ENCODE data around the gene ADAM11.

The ADAM11 gene

DNA sequence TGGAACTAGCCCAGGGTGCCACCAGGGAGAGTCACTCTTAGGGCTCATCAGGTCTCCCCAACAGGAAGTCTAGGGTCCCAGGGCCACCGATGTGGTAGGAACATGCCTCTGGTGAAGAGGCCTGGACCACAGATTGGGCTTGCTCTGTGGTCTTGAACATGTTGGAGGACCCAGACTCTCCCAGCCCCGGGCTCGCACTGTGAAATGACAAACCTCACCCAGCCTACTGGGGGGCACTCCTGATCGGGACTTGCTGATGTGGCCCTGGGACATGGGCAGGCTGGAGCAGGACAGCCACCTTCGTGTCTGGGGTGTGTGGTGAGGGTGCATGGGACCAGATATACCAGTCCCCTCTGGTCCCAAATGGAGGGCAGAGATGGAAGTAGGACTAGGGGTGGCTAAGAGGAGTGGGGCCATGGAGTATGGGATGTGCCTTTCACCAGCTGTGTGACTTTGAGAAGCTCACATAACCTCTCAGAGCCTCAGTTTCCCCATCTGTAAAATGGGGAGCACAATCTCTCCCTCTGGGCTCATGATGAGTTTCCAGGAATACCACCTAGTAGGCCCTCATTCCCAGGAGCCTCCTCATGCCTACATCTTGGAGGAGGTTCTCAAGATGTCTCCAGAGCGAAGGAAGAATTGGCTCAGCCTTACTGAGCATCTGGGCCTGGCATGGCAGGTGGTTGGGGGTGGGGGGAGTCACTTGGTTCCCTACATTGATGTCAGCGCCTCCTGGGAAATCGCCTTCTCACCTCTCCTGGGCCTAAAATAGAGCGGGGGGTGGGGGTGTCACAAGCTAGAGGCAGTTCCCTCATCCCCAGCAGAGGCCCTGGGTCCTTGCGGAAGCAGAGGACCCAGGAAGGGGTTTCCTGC is 1.5 kb upstream of the ADAM11 start:
- DNase-seq, result no peak

DNA sequence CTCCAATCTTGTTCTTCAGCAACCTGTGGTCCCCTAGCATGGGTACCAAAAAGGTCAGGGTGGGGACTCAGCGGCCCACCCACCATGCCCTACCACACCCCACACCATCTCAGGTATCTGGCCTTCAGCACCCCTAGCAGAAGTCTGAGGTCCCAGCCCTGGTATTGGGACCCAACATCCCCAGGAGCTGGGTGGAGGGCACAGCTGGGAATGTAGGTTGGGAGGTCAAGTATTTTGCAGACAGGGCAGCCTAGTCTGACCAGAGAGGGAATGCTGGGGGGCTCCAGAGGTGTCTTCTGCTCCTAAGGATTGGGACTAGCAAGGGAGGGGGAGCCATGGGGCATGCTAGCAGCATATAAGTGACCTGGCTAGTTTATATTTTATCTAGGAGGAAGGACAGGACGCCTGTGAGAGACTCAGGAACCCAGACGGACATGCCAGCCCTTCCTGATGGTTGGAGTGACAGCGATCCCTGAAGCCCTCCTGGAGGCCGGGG is 822 bp upstream of the ADAM11 start:
- DNase-seq, result peak; percentile 34

DNA sequence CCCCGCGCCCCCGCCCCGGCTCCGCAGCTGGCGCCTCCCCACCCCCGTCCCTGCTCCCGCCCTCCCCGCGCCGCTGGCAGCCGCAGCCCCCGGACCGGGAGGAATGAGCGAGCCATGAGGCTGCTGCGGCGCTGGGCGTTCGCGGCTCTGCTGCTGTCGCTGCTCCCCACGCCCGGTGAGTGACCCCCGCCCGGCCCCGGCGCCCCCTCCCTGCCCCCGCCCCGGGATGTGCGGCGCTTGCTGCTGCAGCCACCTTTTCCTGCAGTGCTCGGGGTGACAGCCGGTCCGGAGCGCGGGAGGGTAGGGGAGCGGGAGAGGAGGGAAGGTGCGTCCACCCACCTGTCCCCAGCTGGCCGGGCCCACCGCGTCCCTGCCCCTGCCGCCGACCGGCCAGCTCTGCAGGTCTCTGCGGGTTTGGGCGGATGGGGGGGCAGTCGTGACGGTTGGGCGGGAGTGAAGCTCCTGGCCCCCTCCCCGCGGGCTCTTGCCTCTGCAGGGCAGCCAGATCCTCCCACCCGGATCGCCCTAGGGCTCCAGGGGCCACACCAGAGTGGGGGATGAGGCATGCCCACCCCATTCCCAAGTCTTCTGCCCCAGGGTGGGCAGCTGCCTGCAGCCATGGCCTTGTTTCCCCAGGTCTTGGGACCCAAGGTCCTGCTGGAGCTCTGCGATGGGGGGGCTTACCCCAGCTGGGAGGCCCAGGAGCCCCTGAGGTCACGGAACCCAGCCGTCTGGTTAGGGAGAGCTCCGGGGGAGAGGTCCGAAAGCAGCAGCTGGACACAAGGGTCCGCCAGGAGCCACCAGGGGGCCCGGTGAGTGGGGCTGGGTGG is 513 bp downstream of the ADAM11 start:
- DNase-seq, result peak; percentile 53

DNA sequence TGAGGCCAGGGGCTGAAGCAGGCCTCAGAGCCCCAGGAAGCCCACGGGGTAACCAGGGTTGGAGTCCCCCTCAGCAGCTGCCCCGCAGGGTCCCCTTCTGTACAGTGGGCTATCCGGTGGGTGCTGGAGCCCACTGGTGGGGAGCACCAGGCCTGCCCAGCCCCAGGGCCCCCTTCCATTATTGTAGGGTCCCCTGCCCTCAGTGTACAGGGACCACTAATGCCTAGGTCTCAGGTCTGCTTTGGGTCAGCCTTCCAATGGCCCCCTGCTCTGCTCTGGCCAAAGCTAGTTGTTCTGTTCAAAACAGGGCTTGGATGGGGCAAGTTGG is 1.1 kb downstream of the ADAM11 start:
- DNase-seq, result no peak

DNA sequence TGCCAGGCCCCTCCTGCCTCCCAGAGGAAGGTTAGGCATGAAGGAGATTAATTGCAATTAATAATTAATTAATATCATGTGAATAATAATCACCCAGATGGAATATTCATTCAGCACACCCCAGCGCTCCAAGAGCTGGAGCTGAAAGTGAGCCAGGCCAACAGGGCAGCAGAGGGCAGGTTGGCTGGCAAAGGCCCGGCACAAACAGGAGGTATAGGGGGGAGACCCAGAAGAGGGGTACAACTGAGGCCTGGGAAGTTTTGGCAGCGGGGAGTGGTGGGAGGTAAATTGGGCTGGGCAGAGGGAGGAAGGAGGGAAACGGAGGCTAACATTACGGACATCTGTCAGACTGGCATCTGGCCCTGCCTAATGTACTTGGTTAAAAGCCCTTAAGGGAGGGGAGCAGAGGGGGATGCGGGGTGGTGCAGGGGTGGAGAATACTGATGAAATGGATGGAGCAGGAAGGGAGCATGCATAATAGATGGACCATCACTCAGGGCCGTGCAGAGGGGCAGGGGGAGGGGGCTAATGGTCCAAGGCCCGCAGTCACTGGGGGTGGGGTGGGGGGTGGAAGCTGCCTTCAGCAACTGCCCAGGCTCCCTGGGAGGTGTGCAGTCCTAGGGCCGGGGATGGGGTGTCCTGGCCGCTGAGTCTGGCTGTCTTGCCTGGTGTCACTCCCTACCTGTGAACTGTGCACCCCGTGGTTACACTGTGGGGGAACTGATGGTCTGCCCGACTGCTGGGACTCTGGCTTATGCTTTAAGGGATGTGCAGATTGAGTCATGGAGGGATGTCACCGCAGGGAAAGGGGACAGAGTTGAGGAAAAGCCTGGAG is 1.9 kb downstream of the ADAM11 start:
- DNase-seq, result peak; percentile 57

DNA sequence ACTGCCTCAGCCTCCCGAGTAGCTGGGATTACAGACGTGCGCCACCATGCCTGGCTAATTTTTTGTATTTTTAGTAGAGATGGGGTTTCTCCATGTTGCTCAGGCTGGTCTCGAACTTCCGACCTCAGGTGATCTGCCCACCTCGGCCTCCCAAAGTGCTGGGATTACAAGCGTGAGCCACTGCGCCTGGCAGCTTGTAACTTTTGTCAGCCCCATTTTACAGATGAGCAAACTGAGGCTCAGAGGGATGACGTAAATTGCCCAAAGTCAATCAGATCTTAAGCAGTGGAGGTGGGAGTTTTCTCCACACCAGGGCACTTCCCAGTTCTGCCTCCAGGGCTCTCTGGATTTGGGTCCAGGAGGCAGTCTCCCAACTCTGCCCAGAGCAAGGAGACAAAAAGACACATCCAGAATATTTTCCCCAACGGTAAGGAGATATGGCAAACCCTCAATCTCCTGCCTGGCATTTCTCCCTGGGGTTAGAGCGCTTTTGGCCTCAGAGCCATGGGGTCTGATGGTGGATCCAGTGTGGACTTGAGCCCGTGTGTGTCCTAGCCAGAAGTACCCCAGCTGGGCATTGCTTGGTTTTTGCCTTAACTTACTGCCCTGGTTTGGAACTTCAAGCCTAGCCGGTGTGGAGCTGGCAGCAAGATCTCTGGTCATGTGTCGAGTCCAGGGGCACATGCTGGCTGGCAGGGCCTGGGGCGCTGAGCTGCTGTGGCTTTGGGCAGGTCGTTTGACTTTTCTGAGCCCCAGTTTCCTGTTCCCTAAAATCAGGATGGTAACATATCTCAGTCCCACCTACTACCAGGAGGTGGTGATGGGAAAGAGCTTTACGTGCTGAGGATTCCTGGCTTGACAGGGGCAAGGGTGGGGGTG is 3.4 kb downstream of the ADAM11 start:
- DNase-seq, result no peak

DNA sequence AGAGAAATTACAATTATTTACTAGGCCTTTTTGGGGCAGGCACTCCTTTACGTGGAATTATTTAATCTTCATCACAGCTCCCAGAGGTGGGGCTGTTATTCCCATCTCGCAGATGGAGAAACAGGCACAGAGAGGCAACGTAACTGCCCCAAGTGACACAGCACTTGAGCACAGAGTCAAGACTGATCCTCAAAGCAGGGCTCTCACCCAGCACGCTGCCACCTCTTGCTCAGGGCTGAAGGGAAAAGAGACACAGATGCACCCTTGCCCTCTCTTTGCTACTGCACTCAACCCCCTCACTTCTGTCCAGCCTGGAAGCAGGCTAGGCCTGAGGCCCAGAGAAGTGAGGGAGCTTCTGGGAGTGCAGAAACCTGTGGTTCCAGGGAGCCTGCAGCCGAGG is 4.4 kb downstream of the ADAM11 start:
- no peak for DNase-seq

DNA sequence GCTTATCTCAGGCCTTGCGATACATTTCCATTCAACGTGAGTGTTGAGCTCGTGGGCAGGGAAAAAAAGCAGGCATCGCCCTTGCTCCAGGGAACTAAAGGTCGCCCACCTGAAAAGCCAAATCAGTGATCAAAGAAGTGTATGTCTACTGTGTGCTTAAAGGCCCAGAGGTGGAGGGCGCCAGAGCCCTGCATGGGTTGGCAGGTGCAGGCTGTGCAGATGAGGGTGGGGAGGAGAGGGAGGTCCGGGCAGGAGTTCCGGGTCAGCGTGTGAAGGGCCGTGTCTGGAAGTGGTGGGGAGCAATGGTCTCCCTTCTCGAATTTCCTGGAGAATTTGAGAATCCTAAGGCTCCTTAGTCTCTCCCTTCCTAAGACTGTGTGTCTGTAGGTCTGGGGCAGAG is 7.2 kb downstream of the ADAM11 start:
- DNase-seq, result no peak

DNA sequence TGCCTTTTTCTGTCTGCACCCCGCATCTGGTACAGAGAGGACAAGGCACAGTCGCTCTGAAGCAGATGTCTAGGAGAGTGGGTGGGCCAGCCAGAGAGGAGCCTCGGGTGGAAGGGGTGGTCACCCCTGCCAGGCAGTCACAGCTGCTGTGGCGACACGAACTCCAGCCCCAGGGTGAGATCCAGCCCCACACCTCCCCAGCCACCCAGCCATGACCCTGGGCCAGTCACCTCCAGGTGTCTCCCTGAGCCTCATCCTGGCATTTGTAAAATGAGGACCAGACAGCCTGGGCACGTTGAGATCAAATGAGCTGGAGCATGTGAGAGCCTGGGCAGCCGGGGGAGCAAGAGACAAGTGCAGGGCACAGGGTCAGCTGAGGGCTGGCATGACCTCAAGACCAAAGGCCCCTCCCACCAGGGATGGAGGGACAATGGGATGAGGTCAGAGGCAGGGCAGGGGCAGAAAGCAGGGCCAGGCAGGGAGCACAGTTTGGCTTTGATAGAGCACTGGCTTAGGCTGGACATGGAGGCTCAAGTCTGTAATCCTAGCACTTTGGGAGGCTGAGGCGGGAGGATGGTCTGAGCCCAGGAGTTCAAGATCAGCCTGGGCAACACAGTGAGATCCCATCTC is 7.7 kb downstream of the ADAM11 start:
- DNase-seq, result no peak

DNA sequence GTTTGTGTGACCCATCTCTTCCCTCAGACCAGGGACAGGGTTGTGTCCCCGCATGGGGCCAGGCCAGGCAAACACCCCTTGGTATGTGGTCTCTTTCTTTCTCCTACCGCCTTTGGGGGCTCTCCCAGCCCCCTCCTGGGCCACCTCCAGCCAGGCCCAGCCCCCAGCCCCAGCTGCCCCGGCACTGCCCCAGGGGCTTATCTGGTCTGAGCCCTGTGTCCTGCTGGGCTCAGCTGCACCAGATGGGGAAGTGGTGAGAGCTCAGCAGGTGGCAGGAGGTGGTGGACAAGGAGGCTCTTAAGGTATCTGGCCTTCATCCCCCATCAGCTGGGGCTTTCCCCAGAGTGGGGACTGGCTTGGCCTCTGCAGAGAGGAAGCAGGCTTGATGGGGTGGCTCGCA is 8.7 kb downstream of the ADAM11 start:
- DNase-seq, result no peak

DNA sequence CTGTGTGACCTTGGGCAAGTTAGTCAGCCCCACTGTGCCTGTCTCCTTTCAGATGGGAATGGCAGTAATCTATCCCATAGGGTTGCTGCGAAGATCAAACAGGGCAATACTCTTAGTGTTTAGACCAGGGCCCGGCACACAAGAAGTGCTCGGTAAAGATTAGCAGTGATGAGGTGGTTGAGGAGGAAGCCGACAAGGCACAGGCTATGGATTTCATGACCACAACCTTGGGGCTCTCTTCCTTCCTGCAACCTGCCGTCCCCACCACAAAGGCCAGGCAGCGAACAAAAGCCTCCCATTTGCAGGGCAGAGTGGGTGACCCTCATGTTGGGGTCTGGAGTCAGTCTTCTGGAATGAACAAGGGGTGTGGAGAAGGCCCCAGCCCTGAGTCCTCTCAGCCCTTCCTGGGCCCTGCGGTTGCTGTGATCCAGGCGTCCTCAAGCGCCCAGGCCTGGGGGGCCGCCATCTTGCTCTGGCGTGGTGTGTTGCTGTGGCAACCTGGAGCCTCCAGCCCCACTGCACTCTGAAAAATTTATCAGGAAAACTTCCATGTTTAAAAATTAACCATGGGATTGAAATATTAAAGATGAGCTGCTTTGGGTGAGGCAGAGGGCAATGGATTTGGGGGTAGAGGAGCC is 9.8 kb downstream of the ADAM11 start:
- DNase-seq, result no peak

DNA sequence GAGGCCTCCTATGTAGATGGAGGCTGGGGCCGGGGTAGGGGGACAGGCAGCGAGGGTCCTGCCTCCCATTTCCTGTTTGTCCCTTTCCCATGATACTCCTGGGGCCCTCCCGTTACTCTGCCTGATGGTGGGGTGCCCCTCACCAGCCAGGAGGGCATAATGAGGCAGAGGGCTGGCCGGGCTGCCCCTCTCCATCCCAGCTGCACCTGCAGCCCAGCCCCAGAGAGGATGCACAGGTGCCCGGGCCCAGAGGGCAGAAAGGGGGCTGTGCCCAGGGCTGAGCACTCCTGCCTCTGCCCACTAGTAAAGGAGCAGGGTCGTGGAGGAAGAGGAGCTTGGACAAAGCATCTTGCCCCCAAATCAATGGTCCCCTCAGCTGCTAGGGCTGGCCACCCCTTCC is 10.4 kb downstream of the ADAM11 start:
- DNase-seq, result no peak

DNA sequence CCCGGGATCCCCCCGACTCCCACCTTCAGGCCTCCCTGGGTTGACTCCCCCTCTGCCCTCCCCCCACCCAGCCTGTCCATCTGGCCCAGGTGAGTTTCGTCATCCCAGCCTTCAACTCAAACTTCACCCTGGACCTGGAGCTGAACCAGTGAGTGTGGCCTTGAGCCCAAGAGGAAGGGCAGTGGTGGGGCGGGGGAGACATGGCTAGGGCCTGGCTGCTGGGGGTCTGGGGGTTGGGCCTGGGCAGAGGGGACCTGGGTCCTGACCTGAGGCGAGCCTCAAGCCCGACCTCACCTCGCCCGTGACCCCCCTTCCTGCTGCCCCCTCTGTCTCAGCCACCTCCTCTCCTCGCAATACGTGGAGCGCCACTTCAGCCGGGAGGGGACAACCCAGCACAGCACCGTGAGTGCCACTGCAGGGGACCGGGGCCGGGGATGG is 10.9 kb downstream of the ADAM11 start:
- DNase-seq, result no peak

DNA sequence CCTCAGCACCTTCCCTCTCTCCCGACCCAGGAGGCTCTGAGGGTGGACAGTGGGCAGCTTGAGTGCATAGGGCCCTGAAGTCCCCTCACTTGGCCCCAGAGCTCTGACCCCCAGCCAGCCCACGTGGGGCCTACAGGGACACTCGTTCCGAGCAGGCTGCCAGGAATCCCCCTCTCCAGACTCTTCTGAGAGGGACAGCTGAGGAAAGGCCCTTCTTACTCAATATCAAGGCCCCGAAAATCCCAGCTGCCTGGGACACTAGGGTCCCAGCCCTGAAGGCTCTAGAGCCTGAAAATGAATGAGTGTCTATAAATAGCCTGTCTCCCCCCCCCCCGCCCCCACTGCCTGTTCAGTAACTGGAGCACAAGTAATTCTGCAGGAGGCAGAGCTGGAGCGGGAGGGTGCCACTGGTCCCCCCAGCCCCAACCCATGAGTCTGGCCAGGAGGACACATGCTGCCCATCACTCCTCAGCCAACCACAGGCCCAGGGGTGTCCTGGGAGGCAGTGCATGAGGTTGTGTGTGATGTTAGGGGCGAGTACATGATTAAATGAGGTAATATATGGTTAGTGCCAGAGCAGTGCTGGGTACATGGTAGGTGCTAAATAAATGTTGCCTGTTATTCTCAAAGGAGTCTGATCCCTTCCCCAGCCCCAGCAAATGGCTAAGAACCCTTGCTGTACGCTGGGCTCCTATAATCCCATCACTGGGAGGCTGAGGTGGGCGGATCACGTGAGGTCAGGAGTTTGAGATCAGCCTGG is 11.6 kb downstream of the ADAM11 start:
- DNase-seq, result peak; percentile 38

DNA sequence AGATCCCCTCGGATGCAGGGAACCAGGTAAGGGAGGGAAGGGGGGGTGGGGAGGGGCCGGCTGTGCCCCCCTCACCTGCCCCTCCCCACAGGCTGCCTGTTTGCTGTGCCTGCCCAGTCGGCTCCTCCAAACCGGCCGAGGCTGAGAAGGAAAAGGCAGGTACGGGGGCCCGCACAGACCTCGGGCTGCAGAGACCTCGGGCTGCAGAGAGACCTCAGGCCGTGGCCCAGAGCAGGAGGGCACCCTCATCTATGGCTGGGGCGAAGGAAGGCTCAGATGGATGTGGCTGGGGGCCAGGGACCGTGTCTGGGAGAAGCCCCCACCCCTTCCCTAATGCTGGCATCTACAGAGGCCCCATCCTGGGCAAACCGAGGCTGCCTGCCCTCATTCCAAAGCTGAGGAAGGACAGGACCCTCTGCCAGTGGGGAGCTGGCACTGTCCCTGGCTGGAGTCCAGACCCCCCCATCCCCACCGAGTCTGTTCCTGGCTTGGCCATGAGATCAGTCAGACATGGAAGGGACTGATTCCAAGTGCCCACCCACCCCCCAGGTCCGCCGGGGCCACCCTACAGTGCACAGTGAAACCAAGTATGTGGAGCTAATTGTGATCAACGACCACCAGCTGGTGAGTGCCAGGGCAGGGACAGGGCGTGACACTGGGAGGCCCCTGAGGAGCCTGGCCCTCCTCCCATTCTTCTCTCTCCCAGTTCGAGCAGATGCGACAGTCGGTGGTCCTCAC is 13.7 kb downstream of the ADAM11 start:
- no peak for DNase-seq

DNA sequence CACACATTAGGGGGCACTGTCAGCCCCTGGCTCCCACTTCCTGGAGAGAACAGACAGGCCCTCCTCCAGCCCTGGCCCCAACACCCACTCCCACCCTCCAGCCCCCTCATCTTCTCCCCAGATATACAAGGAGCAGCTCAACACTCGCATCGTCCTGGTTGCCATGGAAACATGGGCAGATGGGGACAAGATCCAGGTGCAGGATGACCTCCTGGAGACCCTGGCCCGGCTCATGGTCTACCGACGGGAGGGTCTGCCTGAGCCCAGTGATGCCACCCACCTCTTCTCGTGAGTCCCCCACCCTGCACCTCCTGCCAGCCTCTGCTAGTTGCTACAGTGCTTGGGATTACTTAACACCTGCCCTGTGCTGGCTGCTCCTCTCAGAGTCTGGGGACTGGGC is 14.4 kb downstream of the ADAM11 start:
- no peak for DNase-seq

DNA sequence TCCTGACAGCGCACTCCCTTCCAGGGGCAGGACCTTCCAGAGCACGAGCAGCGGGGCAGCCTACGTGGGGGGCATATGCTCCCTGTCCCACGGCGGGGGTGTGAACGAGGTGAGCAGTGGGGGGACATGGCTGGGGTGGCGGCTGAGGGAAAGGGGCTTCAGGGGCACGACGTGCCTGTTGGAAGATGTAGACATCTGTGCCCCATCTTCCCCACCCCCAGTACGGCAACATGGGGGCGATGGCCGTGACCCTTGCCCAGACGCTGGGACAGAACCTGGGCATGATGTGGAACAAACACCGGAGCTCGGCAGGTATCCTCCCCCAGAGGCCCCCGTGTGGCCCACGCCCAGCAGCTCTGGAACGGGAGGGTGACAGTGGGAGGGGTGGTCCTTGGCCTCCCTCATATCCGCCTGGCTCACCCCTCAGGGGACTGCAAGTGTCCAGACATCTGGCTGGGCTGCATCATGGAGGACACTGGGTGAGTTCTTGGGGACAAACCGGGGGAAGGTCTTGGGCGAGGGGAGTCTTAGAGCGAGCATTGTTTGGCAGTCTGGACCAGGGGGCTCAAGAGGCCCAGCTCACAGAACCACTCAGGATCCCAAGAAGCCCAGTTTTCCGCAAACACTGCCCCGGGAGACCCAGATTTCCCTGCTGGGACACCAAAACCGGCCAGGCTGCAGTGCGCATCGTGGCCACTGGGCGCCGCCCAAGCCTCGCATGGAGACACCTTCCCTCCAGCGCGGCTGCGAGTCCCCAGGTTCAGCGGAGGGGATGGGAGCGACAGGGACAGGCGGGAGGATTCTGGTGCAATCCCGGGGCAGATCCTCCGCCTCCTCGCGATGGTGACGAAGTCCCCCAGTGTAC is 15.7 kb downstream of the ADAM11 start:
- peak; percentile 93 for DNase-seq

DNA sequence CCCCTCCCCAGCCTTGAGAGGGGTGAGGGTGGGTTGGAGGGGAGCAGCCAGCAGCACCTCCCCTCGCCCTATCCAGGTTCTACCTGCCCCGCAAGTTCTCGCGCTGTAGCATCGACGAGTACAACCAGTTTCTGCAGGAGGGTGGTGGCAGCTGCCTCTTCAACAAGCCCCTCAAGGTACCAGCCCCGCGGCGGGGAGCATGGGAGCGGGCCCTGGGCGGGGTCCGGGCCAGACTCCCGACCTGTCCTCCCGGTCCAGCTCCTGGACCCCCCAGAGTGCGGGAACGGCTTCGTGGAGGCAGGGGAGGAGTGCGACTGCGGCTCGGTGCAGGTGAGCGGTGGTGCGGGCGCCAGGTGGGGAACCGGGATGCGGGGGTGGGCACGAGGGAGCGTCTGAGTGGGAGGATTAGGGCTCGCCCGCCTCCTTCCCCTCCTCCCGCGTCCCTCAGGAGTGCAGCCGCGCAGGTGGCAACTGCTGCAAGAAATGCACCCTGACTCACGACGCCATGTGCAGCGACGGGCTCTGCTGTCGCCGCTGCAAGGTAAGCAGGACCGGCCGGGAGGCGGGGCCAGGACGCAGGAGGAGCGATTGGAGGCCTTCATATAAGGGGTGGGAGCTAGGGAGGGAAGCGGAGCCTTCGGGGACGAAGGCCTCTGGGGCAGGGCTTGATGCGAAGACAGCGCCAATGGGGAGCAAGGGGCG is 16.5 kb downstream of the ADAM11 start:
- peak; percentile 91 for DNase-seq

Measured in retina (tissue), 1 donor.